MM.1S (cell line): ENCODE results near the gene UGGT1.

Source experiments
- CTCF ChIP-seq: fragments of 300-600 bp; sonication (generic); IDR thresholded peaks from 2 replicates; pipeline ENCODE4 v1.5.1; 2016; ENCODE audit warnings: antibody characterized with exemption, low read length, mixed read lengths
- EZH2 ChIP-seq: fragments of 300-600 bp; sonication (generic); optimal IDR thresholded peaks from 2 replicates; pipeline ENCODE3; 2017; ENCODE audit warnings: low read depth, mild to moderate bottlenecking, antibody characterized with exemption, low read length, mixed read lengths
- EZH2phosphoT487 ChIP-seq: fragments of 300-600 bp; sonication (generic); IDR thresholded peaks from 2 replicates; pipeline ENCODE4 v1.6.1; 2018; ENCODE audit warnings: antibody characterized with exemption, low read length

- TF ChIP-seq CTCF (no peak), EZH2phosphoT487 (no peak), EZH2 (no peak)
Measured at GRCh38 chr2:128041561-128041960, 49.4 kb upstream of the UGGT1 start.
